T-helper 1 cell treated with Interleukin-12 subunit alpha and Interleukin-12 subunit beta and Interleukin-4 antibody, amounts not matched to agents 30 ng/mL and 1 ng/mL, for 36 hours (primary cell): ENCODE measurements around the gene MTARC1. TPM values are rescaled to one million over a fixed set of nuclear protein-coding genes. Genes with fewer than 3 reads are reported as not detected.

Source experiments
- intact Hi-C: fragments of 100-400 bp; cut with micrococcal nuclease; formaldehyde crosslinking; loops from one replicate; pipeline ENCODE4 v1.15.1; 2024
- total RNA-seq: library from RNA; stranded (reverse); gene quantifications from 2 replicates; pipeline ENCODE4 v1.2.3, GENCODE V29; 2022

Gene MTARC1
- total RNA-seq, 1 donor from 2014 or later: not detected

- intact Hi-C loops: no loop called here
These were observed 16.3 kb upstream of the MTARC1 start for GRCh38 chr1:220770245-220770913.

DNA sequence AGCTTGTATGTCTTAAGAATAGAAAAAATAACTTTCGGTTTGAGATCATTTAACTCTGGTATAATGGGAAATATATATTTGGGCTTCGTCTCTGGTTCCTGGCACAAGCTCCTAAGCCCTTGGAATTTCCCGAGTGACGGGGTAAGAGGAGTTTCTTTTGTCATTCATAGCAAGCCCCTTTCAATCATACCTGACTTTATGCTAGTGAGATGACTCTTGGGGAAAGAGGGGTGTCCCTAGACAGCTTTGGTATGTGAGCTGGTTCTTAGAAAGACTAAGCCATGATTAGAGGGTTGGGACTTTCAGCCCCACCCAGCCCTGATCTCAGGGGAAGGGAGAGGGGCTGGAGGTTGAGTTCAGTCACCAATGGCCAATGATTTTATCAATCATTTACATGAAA lies 13.9 kb upstream of the MTARC1 start:
- intact Hi-C loops: no loop called here

DNA sequence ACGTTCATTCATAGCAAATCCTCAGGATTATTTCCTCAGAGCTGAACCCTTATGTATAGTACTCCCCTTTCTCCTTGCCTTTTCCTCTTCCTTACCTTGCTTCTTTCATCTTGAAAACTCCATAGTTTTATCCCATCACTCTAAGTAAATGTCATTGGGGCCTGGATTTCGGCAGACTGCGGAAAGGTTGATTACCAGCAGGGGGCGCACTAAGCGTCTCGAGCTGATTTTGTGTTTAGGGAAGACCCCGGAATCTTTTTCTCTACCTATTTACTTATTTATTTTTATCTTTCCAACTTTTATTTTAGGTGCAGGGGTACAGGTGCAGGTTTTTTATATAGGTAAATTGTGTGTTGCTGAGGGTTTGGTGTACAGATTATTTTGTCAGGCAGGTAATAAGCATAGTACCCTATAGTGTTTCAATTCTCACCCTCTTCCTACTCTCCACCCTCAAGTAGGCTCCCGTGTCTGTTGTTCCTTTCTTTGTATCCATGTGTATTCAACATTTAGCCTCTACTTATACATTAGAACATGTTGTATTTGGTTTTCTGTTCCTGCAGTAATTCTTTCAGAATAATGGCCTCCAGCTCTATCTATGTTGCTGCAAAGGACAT lies 11.4 kb upstream of the MTARC1 start:
- intact Hi-C loops: loop anchor here (1.0 to 5.0 kb wide), 2 partner anchors 583 to 938 kb away; no protein-coding TSS in a partner anchor

- intact Hi-C loops: loop anchor here (1.0 to 5.0 kb wide), 5 partner anchors 86 to 785 kb away; partner anchors contain the start of gene C1orf115
These were observed 10.5 kb upstream of the MTARC1 start for GRCh38 chr1:220776254-220776653.

DNA sequence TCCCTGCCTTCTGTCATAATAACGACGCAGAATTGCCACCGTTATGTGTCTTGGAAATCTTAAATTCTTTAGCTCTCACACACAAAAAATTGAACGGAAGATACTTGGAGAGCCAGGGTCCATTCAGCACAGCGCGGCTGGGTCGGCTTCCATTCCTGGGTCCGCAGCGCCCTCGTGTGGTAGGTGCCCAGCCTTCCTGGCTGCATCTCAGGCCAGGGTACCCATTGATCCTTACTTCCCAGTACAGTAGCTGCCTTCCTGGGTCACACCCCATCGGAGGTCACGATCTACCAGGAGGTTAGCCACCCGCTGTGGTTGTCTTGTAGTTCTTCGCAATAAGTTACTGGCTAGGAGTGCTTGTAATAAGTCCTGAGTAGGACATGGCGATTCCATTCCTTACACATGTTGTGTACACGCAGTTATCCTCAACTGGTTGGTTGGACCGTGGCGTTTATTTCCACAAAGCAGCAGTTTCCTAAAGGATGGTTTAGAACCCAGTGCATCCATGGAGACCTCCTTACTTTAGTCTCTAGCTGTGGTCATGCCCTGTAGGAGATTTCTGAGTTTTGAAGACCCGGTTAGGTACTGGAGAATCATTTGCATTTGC lies 9.9 kb upstream of the MTARC1 start:
- intact Hi-C loops: loop anchor here (1.0 to 5.0 kb wide), 5 partner anchors 87 to 786 kb away; partner anchors contain the start of gene C1orf115

GRCh38 chr1:220783453-220783852 lies 3.3 kb upstream of the MTARC1 start:
- intact Hi-C loops: no loop called here

DNA sequence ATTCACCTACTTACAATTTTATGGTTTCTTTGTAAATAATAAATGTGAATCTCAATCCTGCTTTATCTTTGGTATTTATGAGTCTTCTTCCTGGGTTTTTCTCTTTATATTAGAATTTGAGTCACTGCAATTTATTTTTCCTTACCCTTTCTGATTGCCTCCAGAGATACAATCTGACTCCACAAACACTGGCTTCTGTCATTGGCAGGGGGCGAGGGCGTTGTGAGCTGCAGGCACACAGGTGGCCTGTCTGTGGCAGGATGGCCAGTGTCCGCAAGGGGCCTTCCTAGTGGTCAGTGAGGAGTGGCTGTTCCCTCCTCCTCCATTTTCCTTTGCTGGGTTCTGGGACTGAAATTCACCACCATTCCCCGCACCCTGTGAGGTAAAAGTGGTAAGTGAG lies 2.0 kb upstream of the MTARC1 start:
- intact Hi-C loops: no loop called here

DNA sequence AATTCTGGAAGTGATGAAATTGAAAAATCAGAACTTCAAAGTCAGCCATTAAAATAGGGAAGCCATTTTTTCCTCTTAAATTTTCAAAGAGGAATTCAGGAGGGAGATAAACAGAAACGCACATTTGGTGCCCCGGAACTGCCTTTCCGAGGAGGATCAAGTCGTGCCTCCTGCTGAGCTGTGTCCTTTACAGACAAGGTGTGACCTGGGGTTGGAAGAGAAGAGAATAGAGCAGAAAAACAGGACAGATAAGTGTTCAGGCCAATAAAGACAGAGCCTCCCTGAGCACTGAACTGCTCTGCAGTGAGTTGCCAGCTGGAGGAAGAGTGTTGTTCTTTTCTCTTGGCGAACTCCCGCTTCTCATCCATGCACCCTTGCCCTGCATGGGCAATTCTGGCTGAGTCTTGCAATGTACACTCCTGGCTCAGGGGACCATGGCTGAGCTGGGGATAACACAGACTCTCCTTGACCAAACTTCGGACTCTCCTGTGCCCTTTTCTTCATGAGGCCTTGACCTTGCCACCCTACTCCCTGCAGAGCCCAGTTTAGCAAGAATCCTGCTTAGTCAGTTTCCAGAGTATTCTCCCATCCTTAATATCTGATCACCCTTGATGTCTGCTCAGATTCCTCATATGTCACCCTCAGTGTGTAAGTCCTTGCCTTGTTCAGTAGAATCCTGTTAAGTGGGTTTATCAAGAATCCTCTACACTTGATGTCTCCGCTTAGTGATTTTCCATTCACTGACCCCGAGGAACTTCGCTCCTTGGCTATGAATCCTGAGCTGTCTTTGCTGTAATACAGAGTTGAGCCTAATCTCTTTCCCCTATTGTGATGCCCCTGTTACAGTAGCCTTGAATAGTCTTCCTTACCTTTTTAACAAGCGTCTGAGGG lies 1.3 kb upstream of the MTARC1 start:
- intact Hi-C loops: no loop called here

DNA sequence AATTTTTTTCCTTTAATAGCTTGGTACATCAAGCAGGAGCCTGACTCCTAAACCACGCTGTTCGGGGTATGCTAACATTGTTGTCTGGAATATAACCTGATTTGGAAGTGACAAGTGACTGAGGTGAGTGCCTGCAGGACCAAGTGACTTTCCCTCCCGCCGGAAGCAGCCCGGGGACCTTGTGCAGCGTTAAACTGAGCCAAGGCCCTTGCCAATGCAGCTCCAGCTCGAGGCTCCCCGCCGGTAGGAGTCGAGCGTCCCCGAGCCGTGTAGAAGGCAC lies 716 bp upstream of the MTARC1 start:
- intact Hi-C loops: no loop called here

DNA sequence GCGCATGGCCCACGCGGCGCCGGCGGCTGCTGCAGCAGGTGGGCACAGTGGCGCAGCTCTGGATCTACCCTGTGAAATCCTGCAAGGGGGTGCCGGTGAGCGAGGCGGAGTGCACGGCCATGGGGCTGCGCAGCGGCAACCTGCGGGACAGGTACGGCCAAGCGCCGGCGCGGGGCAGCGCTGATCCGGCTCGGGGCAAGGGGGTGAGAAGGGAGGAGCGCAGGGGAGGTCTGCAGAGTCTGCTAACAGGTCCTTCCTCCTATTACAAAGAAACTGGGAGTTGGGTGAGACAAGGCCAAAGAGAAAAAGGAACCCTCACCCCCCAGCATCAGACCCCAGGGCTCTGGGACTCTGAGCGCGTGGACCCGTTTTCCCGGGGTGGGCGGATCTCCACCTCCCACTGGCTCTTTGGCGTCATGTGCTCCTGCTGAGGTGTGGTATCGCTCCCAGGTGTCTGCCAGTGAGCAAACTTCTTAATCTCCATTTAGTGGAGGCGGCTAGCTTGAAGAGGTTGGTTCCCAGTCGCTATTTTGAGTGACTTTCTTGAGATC lies 431 bp downstream of the MTARC1 start:
- intact Hi-C loops: no loop called here

- intact Hi-C loops: no loop called here
These were observed 2.2 kb downstream of the MTARC1 start for GRCh38 chr1:220788900-220789299.

GRCh38 chr1:220789532-220790147 lies 2.9 kb downstream of the MTARC1 start:
- intact Hi-C loops: no loop called here

DNA sequence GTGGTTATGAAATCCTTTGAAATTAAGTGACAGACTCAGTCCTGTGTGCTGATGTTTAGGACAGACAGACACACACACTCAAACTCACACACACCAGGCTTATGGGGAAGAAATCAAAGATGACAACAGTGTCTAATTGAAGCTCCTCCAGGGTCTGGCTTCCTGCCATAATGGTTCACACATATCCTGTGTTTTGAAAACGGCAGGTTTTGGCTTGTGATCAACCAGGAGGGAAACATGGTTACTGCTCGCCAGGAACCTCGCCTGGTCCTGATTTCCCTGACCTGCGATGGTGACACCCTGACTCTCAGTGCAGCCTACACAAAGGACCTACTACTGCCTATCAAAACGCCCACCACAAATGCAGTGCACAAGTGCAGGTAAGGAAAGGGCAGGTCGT lies 4.6 kb downstream of the MTARC1 start:
- intact Hi-C loops: no loop called here

DNA sequence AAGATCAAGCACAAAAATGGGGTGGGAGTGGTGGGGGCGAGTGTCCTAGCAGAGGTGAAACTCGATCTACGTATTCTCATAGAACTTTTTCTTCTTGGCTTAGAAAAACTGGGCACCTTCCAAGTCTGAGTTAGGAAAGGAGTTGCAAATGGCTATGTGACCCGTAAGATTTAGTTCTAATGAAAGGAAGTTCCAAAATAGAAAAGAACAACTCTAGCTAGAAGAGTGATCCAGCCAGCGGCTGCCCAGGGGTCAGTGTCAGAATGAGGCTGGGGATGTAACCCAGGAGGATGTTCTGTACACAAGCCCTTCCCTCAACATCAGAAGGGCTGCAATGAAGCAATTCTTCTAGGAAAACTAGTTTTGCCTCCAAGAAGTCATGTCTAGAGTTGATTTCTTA lies 5.2 kb downstream of the MTARC1 start:
- intact Hi-C loops: no loop called here

DNA sequence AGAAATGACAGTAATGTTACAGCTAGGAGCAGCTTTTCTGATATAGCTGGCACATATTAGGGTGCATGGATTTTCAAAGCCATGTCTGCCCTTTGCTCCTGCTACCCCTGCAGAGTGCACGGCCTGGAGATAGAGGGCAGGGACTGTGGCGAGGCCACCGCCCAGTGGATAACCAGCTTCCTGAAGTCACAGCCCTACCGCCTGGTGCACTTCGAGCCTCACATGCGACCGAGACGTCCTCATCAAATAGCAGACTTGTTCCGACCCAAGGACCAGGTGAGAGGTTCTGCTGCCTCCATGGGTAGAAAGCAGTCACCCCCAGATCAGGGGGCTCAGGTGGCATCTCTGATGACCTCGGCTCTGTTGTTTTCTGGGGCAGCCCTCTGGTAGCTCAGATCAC lies 9.8 kb downstream of the MTARC1 start:
- intact Hi-C loops: no loop called here

DNA sequence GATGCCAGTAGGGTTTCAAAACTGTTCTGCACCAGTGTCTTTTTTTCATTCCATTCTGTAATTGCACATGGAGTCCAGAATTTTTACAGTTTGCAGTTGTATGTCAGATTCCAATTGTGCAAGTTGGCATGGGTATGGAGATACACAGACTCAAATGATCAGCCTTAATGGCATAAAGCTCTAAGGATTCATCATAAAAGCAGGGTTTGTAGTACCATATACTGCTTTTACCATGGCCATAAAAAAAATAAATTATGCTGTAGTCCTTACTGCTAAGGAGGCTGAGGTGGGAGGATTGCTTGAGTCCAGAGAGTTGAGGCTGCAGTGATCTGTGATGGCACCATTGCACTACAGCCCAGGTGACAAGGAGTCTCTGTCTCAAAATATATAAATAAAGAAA lies 10.3 kb downstream of the MTARC1 start:
- intact Hi-C loops: no loop called here

DNA sequence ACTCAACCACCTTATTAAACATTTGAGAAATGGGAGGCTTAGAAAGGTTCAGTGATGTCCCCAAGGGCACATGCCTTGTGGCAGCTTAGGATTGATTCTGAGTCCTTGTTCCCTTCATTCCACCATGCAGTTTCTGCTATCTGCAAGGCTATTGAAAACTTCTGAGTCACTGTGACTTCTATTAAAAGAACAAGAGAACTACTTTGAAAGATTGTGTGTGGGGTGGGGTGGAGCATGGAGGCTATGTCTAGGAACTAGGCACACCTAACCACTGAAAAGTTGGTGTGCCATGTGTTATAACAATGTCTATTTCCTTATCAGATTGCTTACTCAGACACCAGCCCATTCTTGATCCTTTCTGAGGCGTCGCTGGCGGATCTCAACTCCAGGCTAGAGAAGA lies 10.8 kb downstream of the MTARC1 start:
- intact Hi-C loops: no loop called here

GRCh38 chr1:220798338-220798737 lies 11.6 kb downstream of the MTARC1 start:
- intact Hi-C loops: no loop called here

- intact Hi-C loops: no loop called here
These were observed 13.5 kb downstream of the MTARC1 start for GRCh38 chr1:220800262-220800661.

GRCh38 chr1:220803401-220804201 lies 16.9 kb downstream of the MTARC1 start:
- intact Hi-C loops: no loop called here
